D341Med (cell line): ENCODE measurements around the gene SPAST.
A peak's percentile ranks its signal among the peaks of the same experiment; 100 is the strongest.
"Not testable (repeated sequence)": the region's sequence is repeated elsewhere in the genome, so short reads cannot be mapped to it uniquely, and the experiment has no call there.

ENCODE experiments used
- DNase-seq: peaks from one replicate; pipeline ENCODE4 v3.0.0; 2012; ENCODE audit warnings: low spot score

Gene SPAST, protein sequence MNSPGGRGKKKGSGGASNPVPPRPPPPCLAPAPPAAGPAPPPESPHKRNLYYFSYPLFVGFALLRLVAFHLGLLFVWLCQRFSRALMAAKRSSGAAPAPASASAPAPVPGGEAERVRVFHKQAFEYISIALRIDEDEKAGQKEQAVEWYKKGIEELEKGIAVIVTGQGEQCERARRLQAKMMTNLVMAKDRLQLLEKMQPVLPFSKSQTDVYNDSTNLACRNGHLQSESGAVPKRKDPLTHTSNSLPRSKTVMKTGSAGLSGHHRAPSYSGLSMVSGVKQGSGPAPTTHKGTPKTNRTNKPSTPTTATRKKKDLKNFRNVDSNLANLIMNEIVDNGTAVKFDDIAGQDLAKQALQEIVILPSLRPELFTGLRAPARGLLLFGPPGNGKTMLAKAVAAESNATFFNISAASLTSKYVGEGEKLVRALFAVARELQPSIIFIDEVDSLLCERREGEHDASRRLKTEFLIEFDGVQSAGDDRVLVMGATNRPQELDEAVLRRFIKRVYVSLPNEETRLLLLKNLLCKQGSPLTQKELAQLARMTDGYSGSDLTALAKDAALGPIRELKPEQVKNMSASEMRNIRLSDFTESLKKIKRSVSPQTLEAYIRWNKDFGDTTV

GRCh38 chr2:32063310-32064020, at the start of gene SPAST:
TSS of gene SPAST (plus strand) at chr2:32063556. CDS start at chr2:32063832, 276 bp downstream.
- DNase-seq, result peak; percentile 96

- DNase-seq, result not testable (repeated sequence)
Measured at GRCh38 chr2:32018789-32019482, 44.4 kb upstream of the SPAST start.

DNA sequence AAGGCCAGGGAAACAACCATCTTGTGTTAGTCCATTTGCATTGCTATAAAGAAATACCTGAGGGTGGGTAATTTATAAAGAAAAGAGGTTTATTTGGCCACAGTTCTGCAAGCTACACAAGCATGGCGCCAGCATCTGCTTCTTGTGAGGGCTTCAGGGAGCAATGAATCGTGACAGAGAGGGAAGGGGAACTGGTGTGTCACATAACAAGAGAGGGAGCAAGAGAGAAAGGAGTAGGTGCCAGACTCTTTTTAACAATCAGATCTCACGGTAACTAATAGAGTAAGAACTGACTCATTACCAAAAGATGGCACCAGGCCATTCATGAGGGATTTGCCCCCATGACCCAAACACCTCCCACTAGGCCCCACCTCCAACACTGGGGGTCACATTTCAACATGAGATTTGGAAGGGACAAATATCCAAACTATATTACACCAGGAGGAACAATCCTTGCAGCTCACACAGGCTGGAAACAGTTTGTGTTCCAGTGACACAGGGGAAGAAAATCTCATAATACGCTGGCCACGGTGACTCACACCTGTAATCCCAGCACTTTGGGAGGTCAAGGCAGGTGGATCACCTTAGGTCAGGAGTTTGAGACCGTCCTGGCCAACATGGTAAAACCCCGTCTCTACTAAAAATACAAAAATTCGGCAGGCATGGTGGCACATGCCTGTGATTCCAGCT, 29.0 kb upstream of the SPAST start:
- not testable (repeated sequence) for DNase-seq

DNA sequence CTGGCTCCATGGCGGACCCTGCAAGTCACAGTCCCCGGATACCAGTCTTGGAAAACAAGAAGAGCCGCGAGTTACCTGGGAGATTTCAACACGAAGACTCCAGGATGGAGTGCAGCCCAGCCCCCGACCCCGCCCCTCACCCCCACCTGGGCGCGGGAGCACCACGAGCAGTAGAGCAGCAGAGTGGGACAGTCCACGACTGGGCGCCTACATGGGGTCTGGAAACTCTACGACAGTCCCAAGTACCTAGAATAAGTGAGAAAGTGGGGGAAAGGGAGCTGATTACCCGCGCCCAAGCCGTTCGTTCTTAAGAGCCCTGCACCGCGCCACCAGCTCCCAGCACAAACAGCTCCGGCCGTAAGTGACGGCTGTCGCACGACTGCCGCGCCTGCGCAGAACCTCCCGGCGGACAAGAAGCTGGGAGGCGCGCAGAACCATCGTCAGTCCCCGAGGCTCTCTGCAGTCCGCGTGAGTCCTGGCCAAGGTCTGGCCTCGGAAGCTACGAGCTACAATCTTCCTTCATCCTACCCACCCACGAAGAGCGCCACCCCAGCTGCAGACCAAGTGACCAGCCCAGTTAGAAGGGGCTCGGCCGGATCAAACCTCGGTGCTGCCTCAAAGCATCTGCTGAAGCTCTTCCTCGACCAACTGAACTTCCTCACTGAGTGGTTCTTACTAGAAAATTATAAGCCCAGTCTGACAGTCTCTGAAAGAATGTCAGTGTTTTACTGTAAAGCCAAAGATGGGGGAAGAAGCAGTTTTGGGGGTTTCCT, 23.7 kb upstream of the SPAST start, which contains the start of gene DPY30:
DPY30 (minus strand) TSS at position 359 of the 773 bp plus-strand sequence; CDS start at position 10, 349 bp downstream.
- DNase-seq, result peak; percentile 93

DNA sequence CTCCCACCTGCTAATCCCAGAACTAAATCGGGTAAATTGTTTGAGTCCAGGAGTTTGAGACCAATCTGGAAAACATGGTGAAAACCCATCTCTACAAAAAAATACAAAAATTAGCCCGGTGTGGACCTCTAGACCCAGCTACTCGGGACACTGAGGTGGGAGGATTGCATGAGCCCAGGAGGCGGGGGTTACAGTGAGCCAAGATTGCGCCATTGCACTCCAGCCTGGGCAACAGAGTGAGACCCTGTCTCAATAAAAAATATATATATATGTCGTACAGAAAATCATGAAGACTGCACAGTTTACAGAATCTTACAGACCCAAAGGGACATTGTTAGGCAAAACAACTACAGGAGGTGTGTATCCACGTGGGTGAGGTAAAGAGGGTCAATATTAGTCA, 19.8 kb upstream of the SPAST start:
- no peak for DNase-seq

- no peak for DNase-seq
Measured at GRCh38 chr2:32051836-32052439, 11.4 kb upstream of the SPAST start.

DNA sequence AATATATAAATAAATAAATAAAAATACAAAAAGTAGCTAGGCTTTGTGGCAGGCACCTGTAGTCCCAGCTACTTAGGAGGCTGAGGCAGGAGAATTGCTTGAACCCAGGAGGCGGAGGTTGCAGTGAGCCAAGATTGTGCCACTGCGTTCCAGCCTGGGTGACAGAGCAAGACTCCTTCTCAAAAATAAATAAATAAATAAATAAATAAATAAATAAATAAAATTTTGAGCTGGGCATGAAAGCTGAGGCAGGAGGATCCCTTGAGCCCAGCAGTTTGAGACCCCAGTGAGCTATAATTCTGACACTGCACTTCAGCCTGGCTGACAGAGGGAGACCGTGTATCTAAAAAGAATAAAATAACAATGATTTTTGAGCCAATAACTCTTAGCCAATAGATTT, 8.8 kb upstream of the SPAST start:
- not testable (repeated sequence) for DNase-seq

DNA sequence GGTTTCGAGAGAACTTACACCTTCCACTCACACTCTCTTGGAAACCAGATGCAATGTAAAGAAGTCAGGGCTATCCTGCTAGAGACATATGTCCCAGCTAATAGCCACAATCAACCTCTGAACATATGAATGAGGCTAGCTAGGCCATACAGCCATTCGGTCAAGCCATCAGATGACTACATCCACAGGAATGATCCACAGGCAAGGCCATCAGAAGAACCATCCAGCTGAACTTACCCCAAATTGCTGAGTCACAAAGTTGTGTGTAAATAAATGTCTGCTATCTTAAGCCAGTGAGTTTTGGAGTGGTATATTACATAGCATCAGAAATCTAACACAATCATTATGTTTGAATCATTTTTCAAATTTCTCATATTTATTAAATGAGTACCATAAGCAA, 5.2 kb upstream of the SPAST start:
- DNase-seq, result no peak

DNA sequence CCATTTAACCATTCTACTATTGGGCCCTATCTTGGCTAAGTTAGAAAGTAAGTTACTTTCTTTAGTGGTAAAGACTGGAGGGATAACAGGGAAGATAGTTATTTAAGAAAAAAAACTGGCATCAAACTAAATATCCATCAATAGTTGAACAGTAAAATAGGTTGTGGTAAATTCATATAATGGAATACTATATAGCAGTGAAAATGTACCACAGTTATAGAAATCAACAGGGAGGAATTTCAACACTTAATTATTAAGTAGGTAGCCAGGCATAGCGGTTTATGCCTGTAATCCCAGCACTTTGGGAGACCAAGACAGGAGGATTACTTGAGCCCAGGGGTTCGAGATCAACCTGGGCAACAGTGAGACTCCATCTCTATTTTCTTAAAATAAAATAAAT, 3.1 kb upstream of the SPAST start:
- DNase-seq, result no peak

- no peak for DNase-seq
Measured at GRCh38 chr2:32061430-32061829, 1.9 kb upstream of the SPAST start.

- DNase-seq, result peak; percentile 23
Measured at GRCh38 chr2:32061973-32062861, 1.1 kb upstream of the SPAST start.

DNA sequence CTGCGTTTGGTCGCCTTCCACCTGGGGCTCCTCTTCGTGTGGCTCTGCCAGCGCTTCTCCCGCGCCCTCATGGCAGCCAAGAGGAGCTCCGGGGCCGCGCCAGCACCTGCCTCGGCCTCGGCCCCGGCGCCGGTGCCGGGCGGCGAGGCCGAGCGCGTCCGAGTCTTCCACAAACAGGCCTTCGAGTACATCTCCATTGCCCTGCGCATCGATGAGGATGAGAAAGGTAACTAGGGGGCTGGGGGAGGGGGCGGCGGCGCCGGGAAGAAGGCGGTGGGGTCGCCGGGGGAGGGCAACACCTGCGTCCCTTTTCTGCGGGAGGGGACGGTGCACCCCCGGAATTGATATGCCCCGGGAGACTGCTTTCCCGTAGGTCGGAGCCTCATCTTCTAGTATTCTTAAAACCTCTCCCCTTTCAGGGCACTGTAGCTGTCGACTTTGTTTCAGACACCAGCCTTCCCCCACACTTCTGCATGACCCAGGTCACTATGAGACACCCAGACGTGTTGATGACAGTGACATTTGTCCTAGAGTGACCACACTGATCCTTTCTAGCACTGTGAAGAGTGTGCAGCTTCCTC, 755 bp downstream of the SPAST start:
- no peak for DNase-seq

GRCh38 chr2:32064713-32065112, 1.4 kb downstream of the SPAST start:
- no peak for DNase-seq

DNA sequence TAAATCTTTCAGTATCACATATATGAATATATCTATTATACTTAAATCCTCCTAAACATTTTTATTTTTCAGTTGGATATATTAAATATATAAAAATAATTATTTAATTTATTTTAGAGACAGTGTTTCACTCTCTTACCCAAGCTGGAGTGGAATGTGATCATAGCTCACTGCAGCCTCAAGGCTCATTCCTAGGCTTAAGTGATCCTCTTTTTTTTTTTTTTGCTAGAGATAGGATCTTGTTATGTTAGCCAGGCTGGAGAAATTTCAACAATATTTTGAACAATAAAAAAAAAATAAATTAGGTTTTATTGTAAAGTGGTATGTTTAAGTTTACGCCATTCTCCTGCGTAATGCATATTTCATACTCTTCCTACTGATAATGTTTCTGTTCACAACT, 4.2 kb downstream of the SPAST start:
- no peak for DNase-seq

DNA sequence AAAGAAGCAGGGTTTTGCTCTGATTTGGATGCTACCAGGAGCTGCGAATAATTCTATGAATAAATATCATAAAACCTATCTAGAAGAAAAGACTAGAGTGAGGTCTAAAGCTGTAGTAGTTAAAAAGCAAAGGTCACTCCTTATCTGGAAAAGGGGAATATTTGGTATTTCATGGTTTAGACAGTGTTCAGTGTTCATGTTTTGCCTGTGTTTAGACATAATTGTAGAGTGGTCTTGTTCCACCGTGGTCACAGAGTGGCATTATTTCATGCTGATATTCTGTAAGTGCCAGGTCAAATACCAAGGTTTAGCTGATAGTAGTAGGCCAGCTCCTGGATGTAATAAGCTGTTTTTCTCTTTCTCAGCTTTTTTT, 10.8 kb downstream of the SPAST start:
- DNase-seq, result no peak

DNA sequence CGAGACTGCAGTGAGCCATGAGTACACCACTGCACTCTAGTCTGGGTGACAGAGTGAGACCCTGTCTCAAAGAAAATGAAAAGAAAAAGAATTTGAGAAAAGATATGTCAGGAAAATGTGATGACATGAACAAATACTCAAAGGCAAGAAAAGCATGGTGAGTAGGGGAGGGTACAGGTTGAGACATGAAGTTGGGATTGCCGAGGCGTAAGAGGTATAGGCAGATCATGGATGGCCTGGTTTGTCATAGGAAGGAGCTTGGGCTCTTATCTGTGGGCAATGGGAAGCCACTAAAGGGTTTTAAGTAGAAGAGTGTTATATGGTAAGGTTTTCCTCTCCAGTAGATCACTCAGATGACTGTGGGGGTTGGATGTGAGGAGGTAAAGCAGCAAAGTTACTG, 32.3 kb downstream of the SPAST start:
- DNase-seq, result no peak

GRCh38 chr2:32108111-32108510, 44.8 kb downstream of the SPAST start:
- no peak for DNase-seq

DNA sequence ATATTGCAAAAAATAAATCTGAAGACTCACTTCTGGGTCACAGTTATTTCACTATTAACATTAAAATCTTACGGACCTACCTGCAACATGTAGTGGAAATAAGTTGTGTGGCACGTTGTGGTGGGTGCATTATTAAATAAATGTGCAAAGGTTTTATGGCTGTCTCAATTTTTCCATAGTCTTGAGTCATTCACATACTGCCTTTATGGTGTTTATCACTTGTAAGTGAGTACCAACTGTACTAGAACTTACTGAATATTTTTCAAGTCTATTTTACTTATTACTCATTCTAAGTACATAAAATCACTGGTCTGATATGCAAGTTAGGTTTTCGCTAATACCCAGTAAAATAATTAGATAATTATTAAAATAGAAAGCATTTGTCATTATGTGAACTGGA, 54.7 kb downstream of the SPAST start:
- DNase-seq, result no peak

GRCh38 chr2:32119161-32119560, 55.8 kb downstream of the SPAST start:
- DNase-seq, result no peak
